HG03469 (cell line): Measurements from ENCODE around the gene ADAP1.
"Not testable (repeated sequence)": the region's sequence is repeated elsewhere in the genome, so short reads cannot be mapped to it uniquely, and the experiment has no call there.

Source experiments
- ATAC-seq: cut with Tn5 transposase; IDR thresholded peaks from one replicate; pipeline ENCODE4 v1.9.1; 2021; ENCODE audit warnings: mild to moderate bottlenecking, moderate library complexity, moderate number of reproducible peaks; ENCODE audit not compliant: unreplicated experiment

The ADAP1 gene

DNA sequence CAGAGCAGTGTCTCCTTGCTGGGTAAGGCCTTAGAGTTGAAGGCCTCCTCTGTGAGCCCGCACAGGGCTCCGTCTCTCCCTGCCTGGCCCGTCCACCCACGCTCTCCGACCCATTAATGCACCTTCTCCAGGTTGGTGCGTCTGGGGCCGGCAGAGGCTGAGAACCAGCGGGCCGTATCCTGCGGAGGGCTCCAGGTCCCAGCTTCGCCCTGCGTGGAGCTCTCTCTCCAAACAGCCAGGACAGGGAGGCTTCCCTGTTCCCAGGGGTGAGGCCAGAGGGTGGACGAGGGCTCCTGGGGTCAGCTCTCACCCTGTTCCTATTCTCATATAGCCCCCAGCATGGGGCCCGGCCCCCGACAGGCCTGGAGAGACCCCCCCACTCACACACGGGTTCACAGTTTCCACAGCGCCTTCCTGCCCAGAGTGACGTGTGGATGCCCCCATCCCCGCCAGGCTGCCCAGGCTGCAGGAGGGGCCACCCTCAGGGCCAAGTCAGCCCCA is 43.5 kb downstream of the ADAP1 start:
- ATAC-seq: no peak

DNA sequence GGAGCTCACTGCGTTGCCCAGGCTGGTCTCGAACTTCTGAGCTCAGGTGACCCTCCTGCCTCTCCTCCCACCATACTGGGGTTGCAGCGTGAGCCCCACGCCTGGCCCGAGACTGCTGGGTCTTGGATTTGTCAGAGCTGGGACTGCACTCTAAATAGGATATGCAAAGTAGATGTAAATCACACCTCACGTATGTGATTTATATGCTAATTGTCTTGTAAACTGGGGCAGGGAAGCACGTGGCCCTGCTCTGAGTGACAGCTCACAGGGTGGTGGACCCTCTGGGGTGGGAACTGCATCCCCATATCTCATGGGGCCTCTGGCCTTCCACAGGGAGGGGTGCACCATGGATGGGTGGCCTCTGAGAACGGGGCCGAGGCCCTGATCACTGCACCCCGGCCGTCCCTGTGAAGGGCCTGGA is 44.0 kb downstream of the ADAP1 start:
- ATAC-seq: no peak

DNA sequence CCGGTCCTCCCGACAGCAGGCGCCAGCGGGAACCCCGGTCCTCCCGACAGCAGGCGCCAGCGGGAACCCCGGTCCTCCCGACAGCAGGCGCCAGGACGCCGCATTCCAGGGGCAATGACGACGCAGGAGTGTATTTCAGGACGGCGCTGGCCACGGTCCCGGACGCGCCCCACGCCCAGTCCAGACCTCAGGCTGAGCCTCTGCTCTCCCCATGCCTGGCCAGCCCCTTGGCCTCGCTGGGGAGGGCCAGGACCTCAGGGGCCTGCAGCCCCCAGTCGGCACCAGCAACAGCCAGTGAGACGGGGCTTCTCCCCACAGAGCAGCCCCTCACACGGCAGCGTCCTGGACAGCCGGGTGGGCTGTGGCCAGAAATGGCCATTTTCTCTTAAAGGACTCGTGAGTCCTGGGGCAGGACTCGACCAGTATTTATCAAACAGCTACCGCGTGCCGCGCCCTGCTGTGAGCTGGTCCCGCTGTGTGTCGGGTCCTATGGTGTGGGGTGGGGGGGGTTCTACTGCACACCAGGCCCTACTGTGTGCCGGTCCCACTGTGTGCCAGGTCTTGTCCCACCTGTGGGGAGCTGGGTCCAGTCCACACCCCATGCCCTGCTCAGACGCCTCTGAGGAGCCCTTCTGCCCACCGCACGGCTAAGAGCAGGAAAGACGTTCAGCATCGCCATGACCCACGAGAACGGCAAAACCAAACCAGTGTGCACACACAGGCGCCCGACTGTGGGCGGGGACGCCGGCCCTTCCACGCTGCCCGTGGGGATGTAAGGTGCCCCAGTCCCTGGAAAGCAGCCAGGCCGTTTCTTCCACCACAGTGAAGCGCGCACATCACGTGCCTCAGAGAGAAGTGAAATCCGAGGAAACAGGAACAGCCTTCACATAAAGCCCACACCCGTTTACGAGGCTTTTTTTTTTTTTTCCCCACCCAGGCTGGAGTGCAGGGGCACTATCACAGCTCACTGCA is 44.8 kb downstream of the ADAP1 start:
- no peak for ATAC-seq

DNA sequence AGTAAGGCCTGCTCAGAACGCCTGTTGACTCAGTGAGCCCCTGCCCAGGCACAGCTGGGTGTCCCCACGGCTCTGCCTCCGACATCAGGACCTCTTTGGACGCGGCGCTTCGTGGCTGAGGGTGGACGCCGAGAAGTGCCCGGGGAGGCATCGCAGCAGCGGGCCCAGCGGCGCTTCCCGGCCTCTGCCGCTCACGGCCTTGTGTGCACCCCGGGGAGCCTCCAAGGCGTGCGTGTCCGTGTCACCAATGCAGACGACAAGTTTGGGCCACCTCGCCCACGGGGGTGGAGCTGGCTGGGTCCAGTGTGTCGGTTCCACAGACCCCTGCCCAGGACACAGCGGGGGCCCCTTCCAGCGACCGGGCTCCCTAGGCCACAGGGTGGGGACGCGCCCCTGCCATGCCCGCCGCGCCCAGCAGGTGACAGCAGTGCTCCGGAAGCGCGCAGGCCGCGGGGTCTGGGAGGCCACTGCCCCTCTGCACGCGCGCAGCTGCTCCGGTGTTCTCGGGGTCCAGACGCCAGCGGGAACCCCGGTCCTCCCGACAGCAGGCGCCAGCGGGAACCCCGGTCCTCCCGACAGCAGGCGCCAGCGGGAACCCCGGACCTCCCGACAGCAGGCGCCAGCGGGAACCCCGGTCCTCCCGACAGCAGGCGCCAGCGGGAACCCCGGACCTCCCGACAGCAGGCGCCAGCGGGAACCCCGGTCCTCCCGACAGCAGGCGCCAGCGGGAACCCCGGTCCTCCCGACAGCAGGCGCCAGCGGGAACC is 45.7 kb downstream of the ADAP1 start:
- ATAC-seq: not testable (repeated sequence)

DNA sequence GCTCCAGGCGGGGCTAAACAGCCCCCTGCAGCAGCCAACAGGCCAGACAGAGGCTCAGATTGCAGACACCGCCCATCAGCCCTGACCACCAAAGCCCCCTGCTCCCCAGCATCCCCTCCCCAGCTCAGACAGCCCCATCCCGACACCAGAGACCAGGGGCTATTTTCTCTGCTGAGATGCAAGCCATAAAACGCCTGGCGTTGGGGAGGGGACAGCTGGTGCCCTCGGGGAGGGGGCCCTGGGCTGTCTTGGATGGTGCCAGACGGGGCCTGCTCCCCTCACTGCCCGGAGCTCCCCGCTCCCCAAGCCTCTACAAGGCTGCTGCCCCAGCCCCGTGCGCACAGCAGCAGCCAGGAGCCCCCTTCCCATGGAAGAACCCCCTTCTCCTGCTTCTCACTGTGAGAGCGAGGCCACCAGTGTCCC is 46.3 kb downstream of the ADAP1 start:
- no peak for ATAC-seq

DNA sequence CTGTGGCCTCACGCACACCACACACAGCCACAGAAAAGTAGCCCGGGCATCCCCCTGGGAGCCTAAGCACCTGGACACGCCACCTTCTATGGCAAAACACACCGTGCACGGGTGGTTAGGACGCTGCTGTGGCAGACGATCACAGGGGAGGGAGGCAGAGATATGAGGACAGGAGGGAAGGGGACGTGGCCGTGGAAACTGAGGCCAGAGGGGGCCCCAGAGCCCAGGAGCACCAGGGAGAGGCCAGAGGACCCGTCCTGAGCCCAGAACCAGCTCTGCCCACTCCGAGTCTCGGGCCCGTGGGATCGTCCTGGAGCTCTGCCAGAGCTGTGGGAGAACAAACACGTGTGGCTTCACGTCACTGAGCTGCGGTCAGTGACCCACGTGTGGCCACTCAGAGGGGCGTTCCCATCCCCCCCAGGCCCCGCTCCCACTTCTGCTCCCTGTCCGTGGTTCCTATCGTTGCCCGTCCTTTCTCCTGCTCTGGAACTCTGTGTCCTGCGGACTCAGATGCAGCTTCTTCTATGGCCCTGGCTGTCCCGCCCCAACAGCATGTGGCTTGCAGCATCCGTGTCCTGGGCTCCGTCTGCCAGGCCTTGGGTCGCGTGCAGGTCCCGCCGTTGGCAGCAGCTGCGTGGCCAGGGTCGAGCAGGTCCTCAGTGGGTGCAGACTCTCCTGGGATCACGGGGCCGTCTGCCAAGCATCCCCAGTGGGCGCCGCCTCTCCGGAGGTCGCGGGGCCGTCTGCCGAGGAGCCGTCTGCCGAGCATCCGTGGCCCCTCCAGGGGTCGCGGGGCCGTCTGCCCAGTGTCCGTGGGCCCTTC is 47.1 kb downstream of the ADAP1 start:
- ATAC-seq: no peak

DNA sequence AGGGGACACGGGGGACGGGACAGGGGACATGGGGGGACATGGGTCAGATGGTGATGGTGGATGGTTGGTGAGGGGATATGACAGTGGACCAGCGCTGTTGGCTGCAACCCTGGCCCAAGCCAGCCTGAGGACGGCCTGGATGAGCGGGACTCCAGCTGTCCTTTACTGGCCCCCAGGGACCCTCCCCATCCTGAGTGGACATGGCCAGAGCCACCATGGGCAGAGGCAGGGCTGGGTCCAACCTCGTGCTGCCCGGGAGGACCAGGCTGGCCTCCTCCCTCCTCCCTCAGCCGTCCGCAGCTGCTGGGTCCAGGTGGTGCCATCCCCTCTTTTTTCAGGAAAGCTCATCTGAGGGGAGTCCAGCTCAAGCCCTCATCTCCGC is 47.7 kb downstream of the ADAP1 start:
- no peak for ATAC-seq

DNA sequence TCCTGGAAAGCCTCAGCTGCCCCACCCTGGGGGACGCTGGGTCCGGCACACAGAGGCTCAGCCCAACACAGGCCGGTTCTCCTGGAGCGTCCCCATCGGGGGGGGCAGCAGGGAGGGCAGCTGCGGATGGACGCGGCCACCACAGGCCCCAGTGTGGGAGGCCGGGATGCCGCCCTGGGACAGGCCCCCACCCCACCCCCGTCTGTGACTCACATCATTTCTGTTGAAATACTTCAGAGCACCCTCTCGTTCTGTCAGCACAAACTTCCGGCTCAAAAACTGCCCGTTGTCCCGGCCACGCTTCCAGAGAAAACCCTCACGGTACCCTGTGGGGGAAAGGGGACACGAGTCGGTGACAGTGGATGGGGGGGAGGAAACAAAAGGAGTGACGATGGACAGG is 49.6 kb downstream of the ADAP1 start:
- no peak for ATAC-seq

DNA sequence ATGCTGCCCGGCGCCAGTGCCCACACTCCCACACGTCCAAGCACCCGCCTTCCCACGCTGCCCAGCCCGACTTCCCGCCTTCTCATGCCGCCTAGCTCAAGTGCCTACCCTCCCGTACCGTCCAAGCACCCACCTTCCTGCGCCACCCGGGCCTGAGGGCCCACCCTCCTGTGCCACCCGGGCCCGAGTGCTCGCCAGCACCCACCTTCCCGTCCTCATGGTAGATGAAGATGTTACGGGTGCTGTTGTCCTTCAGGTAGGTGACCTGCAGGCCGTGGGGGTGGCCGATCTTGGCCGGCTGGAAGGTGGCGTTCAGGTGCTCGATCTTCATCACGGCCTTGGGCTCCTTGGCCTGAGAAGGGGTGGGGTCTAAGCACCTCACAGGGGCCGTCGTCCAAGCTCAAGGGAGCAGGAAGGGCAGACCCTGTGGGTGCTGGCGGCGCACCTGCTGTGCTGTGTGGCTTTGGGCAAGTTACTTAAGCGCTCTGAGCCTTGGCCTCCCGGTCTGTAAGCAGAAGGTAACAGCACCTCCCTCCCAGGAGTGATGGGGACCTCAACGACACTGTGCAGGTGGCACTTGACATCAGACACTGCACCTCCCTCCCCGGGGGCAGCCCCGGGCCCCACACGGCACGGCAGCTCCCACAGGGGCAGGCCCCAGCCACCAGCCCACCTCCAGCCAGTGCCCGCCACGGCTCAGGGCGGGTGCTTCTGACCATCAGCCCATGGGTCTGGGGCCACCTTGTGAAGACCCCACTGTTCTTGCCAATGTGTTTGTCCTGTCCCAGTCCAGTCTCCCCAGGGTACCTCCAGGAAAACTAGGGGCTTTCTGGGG is 50.3 kb downstream of the ADAP1 start:
- no peak for ATAC-seq

DNA sequence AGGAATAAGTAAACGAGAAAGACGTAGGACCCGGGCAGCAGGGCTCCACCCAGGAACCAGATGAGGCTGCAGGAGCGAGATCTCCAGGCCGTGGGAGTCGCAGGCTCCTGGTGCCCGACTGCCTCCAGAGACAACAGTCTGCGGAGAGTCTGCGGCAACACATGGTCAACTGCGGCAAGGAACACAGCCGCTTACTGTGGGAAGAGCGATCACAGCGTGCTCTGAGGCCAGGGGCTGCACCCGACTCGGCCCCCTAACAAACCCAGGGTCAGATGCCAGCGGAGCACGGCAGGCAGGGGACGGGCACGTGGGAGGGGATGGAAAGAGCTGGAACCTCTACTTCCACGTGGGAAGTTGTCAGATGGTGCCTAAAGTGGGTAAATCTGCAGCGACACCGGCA is 51.5 kb downstream of the ADAP1 start:
- no peak for ATAC-seq

DNA sequence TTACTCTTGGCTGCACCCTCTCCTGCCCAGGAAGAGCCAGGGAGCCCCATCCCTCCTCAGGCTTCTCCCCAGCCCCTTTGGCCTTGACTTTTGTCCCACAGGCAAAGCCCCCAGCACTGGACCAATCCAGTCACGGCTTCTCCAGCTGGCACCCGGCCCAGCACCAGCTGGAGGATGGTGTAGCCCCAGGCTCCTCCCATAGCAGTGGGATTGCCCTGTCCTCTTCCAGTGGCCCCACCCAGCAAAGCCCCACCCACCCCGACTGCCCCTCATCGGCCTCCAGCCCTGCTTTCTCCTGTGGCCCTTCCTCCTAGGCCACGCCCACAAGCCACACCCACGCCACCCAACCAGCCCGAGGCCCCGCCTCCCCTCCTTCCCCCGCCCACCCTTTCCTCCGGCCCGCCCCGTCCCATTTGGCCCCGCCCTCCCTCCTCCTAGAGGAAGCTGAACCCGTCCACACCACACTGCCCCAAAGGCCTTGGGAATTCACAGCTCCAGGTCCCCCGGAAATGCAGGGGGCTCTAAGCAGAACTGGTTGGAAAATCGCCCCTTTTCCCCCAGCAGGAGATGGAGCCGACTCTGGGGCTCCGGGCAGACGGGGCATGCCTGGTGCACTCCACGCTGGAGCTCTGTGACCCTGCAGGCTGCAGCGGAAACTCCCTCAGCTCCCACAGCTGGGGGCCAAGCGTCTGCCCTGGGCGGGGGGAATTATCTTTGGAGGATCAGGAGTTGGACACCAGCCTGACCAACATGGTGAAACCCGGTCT is 52.9 kb downstream of the ADAP1 start:
- ATAC-seq: no peak

DNA sequence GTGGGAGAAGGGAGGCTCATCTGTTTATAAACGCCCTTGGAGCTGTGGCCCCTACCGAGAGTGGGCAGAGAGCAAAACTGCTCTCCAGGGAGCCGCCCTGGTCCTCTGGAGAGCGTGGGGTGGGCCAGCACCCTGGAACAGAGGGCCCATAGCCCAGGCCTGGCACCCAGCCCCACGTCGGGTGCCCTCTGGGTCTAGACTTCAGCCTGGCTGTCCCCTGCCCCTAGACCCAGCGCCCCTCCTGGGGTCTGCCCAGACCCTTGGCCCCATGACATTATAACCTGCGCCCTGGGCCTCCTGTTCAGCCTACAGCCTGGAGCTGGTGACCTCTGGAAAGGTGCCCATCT is 53.5 kb downstream of the ADAP1 start:
- no peak for ATAC-seq

DNA sequence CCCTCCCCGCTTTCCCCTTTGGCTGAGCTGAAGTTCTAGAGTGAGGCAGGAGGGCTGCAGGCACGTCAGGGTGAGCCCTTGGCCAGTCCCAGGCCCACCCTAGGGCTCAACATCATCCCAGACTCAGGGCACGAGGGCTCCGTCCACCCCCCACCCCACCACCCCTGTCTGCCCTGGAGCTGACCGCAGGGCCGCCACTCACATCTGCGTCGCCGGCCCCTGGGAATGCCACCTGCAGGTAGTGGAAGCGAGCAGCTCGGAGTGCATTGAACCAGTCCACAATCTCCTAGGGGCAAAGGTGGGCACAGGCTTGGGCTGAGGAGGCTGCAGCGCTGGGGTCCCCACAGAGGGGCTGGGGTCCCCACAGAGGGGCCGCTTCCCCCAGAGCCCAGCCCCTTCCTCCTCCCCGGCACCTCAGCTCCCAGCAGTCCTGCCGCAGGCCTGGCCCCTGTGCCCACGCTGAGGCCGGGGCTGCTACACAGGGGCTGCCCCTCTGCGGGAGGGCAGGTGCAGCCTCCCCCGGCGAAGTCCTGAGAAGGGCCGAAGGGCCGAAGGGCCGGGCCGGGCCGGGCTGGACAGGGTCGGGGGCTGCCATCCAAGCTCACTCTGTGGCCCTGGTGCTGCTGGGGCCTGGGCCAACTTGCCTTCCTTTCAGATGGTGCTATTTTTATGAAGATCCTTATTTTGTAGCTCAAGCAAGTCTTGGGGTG is 54.0 kb downstream of the ADAP1 start:
- ATAC-seq: no peak

DNA sequence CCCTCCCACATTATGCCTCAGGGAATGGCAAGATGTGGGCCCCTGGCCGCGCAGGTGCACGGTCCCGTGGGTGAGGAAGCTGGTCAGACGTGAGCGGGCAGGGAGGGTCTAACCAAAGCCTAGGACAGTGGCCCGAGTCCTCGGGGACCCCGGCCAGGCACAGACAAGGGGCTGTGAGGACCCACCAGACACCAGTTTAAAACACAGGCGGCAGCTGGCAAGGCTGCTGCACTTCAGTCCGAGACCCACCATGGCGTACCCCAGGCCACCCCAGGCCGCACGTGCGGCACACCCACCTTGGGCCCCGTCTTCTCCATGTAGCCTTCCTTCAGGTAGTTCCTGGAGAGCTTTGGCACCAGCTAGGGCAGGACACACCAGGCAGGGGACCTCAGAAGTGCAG is 54.7 kb downstream of the ADAP1 start:
- ATAC-seq: no peak

DNA sequence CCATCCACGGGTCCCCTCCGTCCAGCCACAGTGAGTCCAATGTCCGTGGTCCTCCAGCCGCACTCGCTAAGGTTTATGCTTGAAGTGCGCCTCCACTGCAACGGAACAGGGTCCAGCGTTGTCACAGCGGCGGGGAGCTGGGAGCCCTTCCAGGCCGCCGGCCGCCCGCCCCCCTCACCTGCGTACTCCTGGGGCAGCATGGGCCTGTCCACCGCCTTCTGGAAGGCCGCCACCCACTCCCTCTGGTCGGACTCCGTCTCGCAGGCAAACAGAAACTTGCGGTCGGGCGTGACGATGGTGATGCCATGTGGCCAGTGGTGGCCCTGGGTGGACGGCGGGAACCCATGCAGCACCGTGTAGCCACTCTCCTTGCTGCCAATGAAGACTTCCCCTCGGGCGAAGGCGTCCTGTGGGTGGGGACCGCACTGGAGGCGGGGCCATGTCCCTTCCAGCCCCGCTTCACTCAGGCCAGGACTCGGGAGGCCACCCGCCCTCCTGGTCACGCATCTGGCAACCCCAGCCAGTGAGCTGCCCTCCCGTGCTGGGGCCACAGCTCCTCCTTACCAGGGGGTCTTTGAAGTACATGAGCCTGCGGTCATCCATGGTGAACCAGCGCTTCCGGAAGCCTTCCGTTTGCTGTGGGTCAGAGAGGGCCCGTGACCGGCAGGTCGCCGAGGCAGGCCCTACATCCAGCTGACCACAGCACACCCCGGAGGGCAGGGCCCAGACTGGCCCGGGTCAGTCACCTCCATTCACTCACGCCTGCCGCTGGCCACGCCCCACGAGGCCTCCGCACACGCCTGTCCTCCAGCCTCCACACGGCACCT is 55.4 kb downstream of the ADAP1 start:
- no peak for ATAC-seq

DNA sequence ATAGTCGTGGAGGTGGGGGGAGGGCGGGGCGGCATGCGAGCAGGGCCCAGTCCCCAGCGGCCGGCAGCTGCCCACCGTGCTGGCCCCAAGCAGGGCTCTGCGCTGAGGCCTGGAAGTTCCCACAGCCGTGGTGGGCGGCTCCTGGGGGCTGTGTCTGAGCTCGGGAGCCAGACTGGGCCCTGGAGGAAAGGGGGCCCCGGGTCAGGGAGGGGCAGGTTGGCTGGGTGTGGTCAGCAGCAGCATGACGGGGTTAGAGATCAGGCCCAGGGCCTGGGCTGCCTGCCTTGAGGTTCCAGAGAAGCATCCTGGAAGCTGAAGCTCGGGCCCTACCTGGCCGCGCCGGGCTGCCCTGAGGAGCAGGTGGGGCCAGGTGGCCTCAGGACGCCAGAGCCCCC is 56.0 kb downstream of the ADAP1 start:
- ATAC-seq: no peak

DNA sequence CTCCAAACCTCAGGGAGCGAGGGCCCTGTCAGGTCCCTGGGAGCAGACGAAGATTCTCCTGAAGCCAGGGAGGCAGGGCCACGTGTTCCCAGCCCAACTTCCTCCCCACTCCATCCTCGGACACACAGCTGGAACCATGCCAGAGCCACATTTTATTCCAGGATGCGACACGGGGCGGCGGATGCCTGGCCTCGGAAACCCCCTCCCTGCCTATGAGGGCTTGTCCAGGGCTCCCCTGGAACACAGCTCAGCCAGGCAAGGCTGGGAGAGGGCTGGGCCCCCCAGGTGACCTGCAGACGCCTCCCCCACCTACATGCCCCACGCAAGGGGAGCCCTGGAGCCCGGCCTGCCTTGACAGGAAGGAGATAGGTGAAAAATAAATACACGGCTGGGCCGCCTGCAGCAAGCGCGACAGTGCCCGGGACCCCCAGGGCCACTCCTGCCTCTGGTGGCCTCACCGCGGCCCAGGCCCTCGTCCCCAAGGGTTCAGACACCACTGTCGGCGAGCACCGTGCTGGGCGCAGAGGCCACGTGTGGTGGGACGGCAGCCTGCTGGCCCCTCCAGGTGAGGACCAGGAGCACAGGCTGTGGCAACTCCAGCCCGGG is 56.6 kb downstream of the ADAP1 start:
- ATAC-seq: no peak

DNA sequence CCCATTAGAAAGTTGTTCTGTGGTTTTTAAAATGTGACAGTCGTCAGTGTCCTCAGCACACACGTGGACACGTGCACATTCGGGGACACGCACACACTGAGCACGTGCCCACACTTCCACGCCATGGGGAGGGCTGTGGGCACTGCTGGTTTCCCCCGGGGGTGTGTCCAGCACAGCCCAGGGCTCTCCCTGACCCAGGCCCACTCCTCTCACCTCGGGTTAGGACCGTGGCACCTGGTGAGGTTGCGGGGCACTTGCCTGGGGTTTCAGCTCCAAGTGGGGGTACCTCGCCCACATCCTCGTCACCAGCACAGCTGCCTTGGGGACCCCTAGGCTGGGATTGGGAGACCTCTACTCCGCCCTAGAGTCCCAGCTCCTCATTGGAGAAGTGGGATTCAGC is 57.4 kb downstream of the ADAP1 start:
- ATAC-seq: no peak
